ENCODE measurements around the gene IFT88. TPM values are rescaled to one million over a fixed set of nuclear protein-coding genes. Genes with fewer than 3 reads are reported as not detected.

Gene IFT88
- total and polyA plus RNA-seq, 2 donors, result 12.6 to 18.2 TPM

GRCh38 chr13:20528452-20528851 is 38.5 kb upstream of the IFT88 start:
- no peaks in the 10 kb centered on the region for H3K36me3 ChIP-seq (ENCODE audit: control insufficient read depth in 2 of 2, insufficient read depth in 2 of 2, low read length in 1 of 2)
- 94% methylated on average over 2 of the region's 2 CpGs for WGBS
- no peak for DNase-seq (ENCODE audit: low read depth in 6 of 9, low spot score in 9 of 9)
- H3K27me3 ChIP-seq (ENCODE audit: control insufficient read depth in 2 of 2, insufficient read depth in 1 of 2, low read length in 1 of 2), result peaks cover 0 to 9% of the 10 kb centered on the region in 2 donors
- H3K4me1 ChIP-seq (ENCODE audit: control insufficient read depth in 2 of 2, insufficient read depth in 2 of 2, low read length in 2 of 2), result peaks cover 0 to 12% of the 10 kb centered on the region in 2 donors
- H3K4me3 ChIP-seq (ENCODE audit: low read length in 2 of 2), result no peak overlapping the region
- no peaks in the 10 kb centered on the region for H3K9me3 ChIP-seq (ENCODE audit: control insufficient read depth in 2 of 2, insufficient read depth in 1 of 2, low read length in 1 of 2)
- no peak overlapping the region for H3K27ac ChIP-seq (ENCODE audit: low read depth in 1 of 2, low read length in 1 of 2)

GRCh38 chr13:20534038-20534608 is 32.8 kb upstream of the IFT88 start:
- peaks cover 0 to 3% of the 10 kb centered on the region in 2 donors for H3K9me3 ChIP-seq (ENCODE audit: control insufficient read depth in 2 of 2, insufficient read depth in 1 of 2, low read length in 1 of 2)
- no peak overlapping the region for H3K4me3 ChIP-seq (ENCODE audit: low read length in 2 of 2)
- no peaks in the 10 kb centered on the region for H3K27me3 ChIP-seq (ENCODE audit: control insufficient read depth in 2 of 2, insufficient read depth in 1 of 2, low read length in 1 of 2)
- H3K36me3 ChIP-seq (ENCODE audit: control insufficient read depth in 2 of 2, insufficient read depth in 2 of 2, low read length in 1 of 2), result no peaks in the 10 kb centered on the region
- no peak for DNase-seq (ENCODE audit: low read depth in 6 of 9, low spot score in 9 of 9)
- WGBS, result 94% methylated on average over 10 of the region's 10 CpGs
- no peaks in the 10 kb centered on the region for H3K4me1 ChIP-seq (ENCODE audit: control insufficient read depth in 2 of 2, insufficient read depth in 2 of 2, low read length in 2 of 2)
- H3K27ac ChIP-seq (ENCODE audit: low read depth in 1 of 2, low read length in 1 of 2), result no peak overlapping the region

- H3K27me3 ChIP-seq (ENCODE audit: control insufficient read depth in 2 of 2, insufficient read depth in 1 of 2, low read length in 1 of 2), result no peaks in the 10 kb centered on the region
- no peaks in the 10 kb centered on the region for H3K36me3 ChIP-seq (ENCODE audit: control insufficient read depth in 2 of 2, insufficient read depth in 2 of 2, low read length in 1 of 2)
- DNase-seq (ENCODE audit: low read depth in 6 of 9, low spot score in 9 of 9), result no peak
- no peaks in the 10 kb centered on the region for H3K4me1 ChIP-seq (ENCODE audit: control insufficient read depth in 2 of 2, insufficient read depth in 2 of 2, low read length in 2 of 2)
- peaks cover 0 to 3% of the 10 kb centered on the region in 2 donors for H3K9me3 ChIP-seq (ENCODE audit: control insufficient read depth in 2 of 2, insufficient read depth in 1 of 2, low read length in 1 of 2)
- no peak overlapping the region for H3K27ac ChIP-seq (ENCODE audit: low read depth in 1 of 2, low read length in 1 of 2)
- H3K4me3 ChIP-seq (ENCODE audit: low read length in 2 of 2), result no peak overlapping the region
Observed at GRCh38 chr13:20536992-20537391, 30.0 kb upstream of the IFT88 start.

- Histone ChIP-seq H3K9me3 (ENCODE audit: control insufficient read depth in 2 of 2, insufficient read depth in 1 of 2, low read length in 1 of 2) (no peaks in the 10 kb centered on the region), H3K27ac (ENCODE audit: low read depth in 1 of 2, low read length in 1 of 2) (no peak overlapping the region), H3K4me1 (ENCODE audit: control insufficient read depth in 2 of 2, insufficient read depth in 2 of 2, low read length in 2 of 2) (no peaks in the 10 kb centered on the region), H3K27me3 (ENCODE audit: control insufficient read depth in 2 of 2, insufficient read depth in 1 of 2, low read length in 1 of 2) (no peaks in the 10 kb centered on the region), H3K4me3 (ENCODE audit: low read length in 2 of 2) (no peak overlapping the region), H3K36me3 (ENCODE audit: control insufficient read depth in 2 of 2, insufficient read depth in 2 of 2, low read length in 1 of 2) (no peaks in the 10 kb centered on the region)
- no peak for DNase-seq (ENCODE audit: low read depth in 6 of 9, low spot score in 9 of 9)
- 81% methylated on average over 7 of the region's 7 CpGs for WGBS
Observed at GRCh38 chr13:20544201-20544923, 22.6 kb upstream of the IFT88 start.

- DNase-seq (ENCODE audit: low read depth in 6 of 9, low spot score in 9 of 9), result no peak
- H3K4me1 ChIP-seq (ENCODE audit: control insufficient read depth in 2 of 2, insufficient read depth in 2 of 2, low read length in 2 of 2), result no peaks in the 10 kb centered on the region
- H3K9me3 ChIP-seq (ENCODE audit: control insufficient read depth in 2 of 2, insufficient read depth in 1 of 2, low read length in 1 of 2), result no peaks in the 10 kb centered on the region
- H3K27me3 ChIP-seq (ENCODE audit: control insufficient read depth in 2 of 2, insufficient read depth in 1 of 2, low read length in 1 of 2), result no peaks in the 10 kb centered on the region
- H3K27ac ChIP-seq (ENCODE audit: low read depth in 1 of 2, low read length in 1 of 2), result no peak overlapping the region
- WGBS, result 21% methylated on average over 1 of the region's 1 CpG
- no peak overlapping the region for H3K4me3 ChIP-seq (ENCODE audit: low read length in 2 of 2)
- H3K36me3 ChIP-seq (ENCODE audit: control insufficient read depth in 2 of 2, insufficient read depth in 2 of 2, low read length in 1 of 2), result no peaks in the 10 kb centered on the region
Observed at GRCh38 chr13:20546556-20546955, 20.4 kb upstream of the IFT88 start.

- Histone ChIP-seq H3K9me3 (ENCODE audit: control insufficient read depth in 2 of 2, insufficient read depth in 1 of 2, low read length in 1 of 2) (no peaks in the 10 kb centered on the region), H3K27ac (ENCODE audit: low read depth in 1 of 2, low read length in 1 of 2) (no peak overlapping the region), H3K36me3 (ENCODE audit: control insufficient read depth in 2 of 2, insufficient read depth in 2 of 2, low read length in 1 of 2) (no peaks in the 10 kb centered on the region), H3K4me1 (ENCODE audit: control insufficient read depth in 2 of 2, insufficient read depth in 2 of 2, low read length in 2 of 2) (no peaks in the 10 kb centered on the region), H3K4me3 (ENCODE audit: low read length in 2 of 2) (no peak overlapping the region), H3K27me3 (ENCODE audit: control insufficient read depth in 2 of 2, insufficient read depth in 1 of 2, low read length in 1 of 2) (no peaks in the 10 kb centered on the region)
- WGBS, result 97% methylated on average over 4 of the region's 4 CpGs
- no peak for DNase-seq (ENCODE audit: low read depth in 6 of 9, low spot score in 9 of 9)
Observed at GRCh38 chr13:20547479-20547908, 19.5 kb upstream of the IFT88 start.

GRCh38 chr13:20550799-20551198 is 16.2 kb upstream of the IFT88 start:
- no peak overlapping the region for H3K4me3 ChIP-seq (ENCODE audit: low read length in 2 of 2)
- H3K4me1 ChIP-seq (ENCODE audit: control insufficient read depth in 2 of 2, insufficient read depth in 2 of 2, low read length in 2 of 2), result no peaks in the 10 kb centered on the region
- H3K27ac ChIP-seq (ENCODE audit: low read depth in 1 of 2, low read length in 1 of 2), result no peak overlapping the region
- 50% methylated on average over 5 of the region's 5 CpGs for WGBS
- no peaks in the 10 kb centered on the region for H3K36me3 ChIP-seq (ENCODE audit: control insufficient read depth in 2 of 2, insufficient read depth in 2 of 2, low read length in 1 of 2)
- no peaks in the 10 kb centered on the region for H3K27me3 ChIP-seq (ENCODE audit: control insufficient read depth in 2 of 2, insufficient read depth in 1 of 2, low read length in 1 of 2)
- no peaks in the 10 kb centered on the region for H3K9me3 ChIP-seq (ENCODE audit: control insufficient read depth in 2 of 2, insufficient read depth in 1 of 2, low read length in 1 of 2)
- no peak for DNase-seq (ENCODE audit: low read depth in 6 of 9, low spot score in 9 of 9)

GRCh38 chr13:20553311-20553710 is 13.6 kb upstream of the IFT88 start:
- Histone ChIP-seq H3K4me3 (ENCODE audit: low read length in 2 of 2) (no peak overlapping the region), H3K9me3 (ENCODE audit: control insufficient read depth in 2 of 2, insufficient read depth in 1 of 2, low read length in 1 of 2) (no peaks in the 10 kb centered on the region), H3K27me3 (ENCODE audit: control insufficient read depth in 2 of 2, insufficient read depth in 1 of 2, low read length in 1 of 2) (no peaks in the 10 kb centered on the region), H3K36me3 (ENCODE audit: control insufficient read depth in 2 of 2, insufficient read depth in 2 of 2, low read length in 1 of 2) (no peaks in the 10 kb centered on the region), H3K27ac (ENCODE audit: low read depth in 1 of 2, low read length in 1 of 2) (no peak overlapping the region), H3K4me1 (ENCODE audit: control insufficient read depth in 2 of 2, insufficient read depth in 2 of 2, low read length in 2 of 2) (no peaks in the 10 kb centered on the region)
- DNase-seq (ENCODE audit: low read depth in 6 of 9, low spot score in 9 of 9), result no peak
- 94% methylated on average over 3 of the region's 3 CpGs for whole genome bisulfite sequencing

GRCh38 chr13:20558982-20559381 is 8.0 kb upstream of the IFT88 start:
- Histone ChIP-seq H3K4me1 (ENCODE audit: control insufficient read depth in 2 of 2, insufficient read depth in 2 of 2, low read length in 2 of 2) (no peaks in the 10 kb centered on the region), H3K27me3 (ENCODE audit: control insufficient read depth in 2 of 2, insufficient read depth in 1 of 2, low read length in 1 of 2) (no peaks in the 10 kb centered on the region), H3K36me3 (ENCODE audit: control insufficient read depth in 2 of 2, insufficient read depth in 2 of 2, low read length in 1 of 2) (no peaks in the 10 kb centered on the region), H3K4me3 (ENCODE audit: low read length in 2 of 2) (no peak overlapping the region), H3K27ac (ENCODE audit: low read depth in 1 of 2, low read length in 1 of 2) (no peak overlapping the region), H3K9me3 (ENCODE audit: control insufficient read depth in 2 of 2, insufficient read depth in 1 of 2, low read length in 1 of 2) (no peaks in the 10 kb centered on the region)
- DNase-seq (ENCODE audit: low read depth in 6 of 9, low spot score in 9 of 9), result no peak
- WGBS, result 78% methylated on average over 3 of the region's 3 CpGs

Data from thymus (tissue), 11 donors.